Sigmoid colon (tissue), 7 donors: ENCODE measurements around the gene CLCN2. TPM values are rescaled to one million over a fixed set of nuclear protein-coding genes. Genes with fewer than 3 reads are reported as not detected.

Source experiments
- DNase-seq: peaks from one replicate; pipeline ENCODE4 v3.0.0-alpha.2; 2019
- H3K27ac ChIP-seq, 4 donors: fragments of 200-600 bp; sonication (generic); one replicate each; pipeline ENCODE4 v1.5.1; 2016 to 2019; ENCODE audit warnings: mild to moderate bottlenecking in 1 of 4
- H3K27me3 ChIP-seq, 3 donors: fragments of 200-600 bp; sonication (generic); one replicate each; pipeline ENCODE4 v1.5.1; 2019; ENCODE audit warnings: mild to moderate bottlenecking in 1 of 3
- H3K36me3 ChIP-seq, 4 donors: fragments of 200-600 bp; sonication (generic); one replicate each; pipeline ENCODE4 v1.5.1; 2016 to 2019
- H3K4me1 ChIP-seq, 4 donors: fragments of 200-600 bp; sonication (generic); one replicate each; pipeline ENCODE4 v1.5.1; 2017 to 2019
- H3K4me3 ChIP-seq, 4 donors: fragments of 200-600 bp; sonication (generic); one replicate each; pipeline ENCODE4 v1.5.1; 2017 to 2019; ENCODE audit warnings: mild to moderate bottlenecking in 2 of 4, moderate library complexity in 1 of 4
- H3K9me3 ChIP-seq, 4 donors: fragments of 200-600 bp in 3 of 4; sonication (generic) in 3 of 4; one replicate each; pipeline versions ENCODE4 v1.5.1 to v1.6.1; 2013 to 2019
- CTCF ChIP-seq, 4 experiments: fragments of 450-650 bp in 3 of 4; fragments of 200-600 bp in 1 of 4; IDR thresholded peaks; one replicate each; pipeline ENCODE4 v1.5.1; 2016 to 2019; ENCODE audit warnings: antibody characterized with exemption in 4 of 4, mild to moderate bottlenecking in 3 of 4, moderate library complexity in 2 of 4
- EP300 ChIP-seq, 4 donors: sonication (generic); formaldehyde crosslinking; IDR thresholded peaks; one replicate each; pipeline ENCODE4 v1.6.1; 2017; ENCODE audit warnings: antibody characterized with exemption in 4 of 4
- POLR2A ChIP-seq, 2 donors: fragments of 450-650 bp; IDR thresholded peaks; one replicate each; pipeline ENCODE4 v1.6.1; 2016; ENCODE audit warnings: antibody characterized with exemption in 2 of 2, mild to moderate bottlenecking in 2 of 2, moderate library complexity in 2 of 2
- POLR2AphosphoS5 ChIP-seq, 4 donors: sonication (generic); formaldehyde crosslinking; IDR thresholded peaks; one replicate each; pipeline ENCODE4 v1.6.1; 2017; ENCODE audit warnings: antibody characterized with exemption in 4 of 4
- WGBS, 2 donors: extraction: QIAGEN DNeasy Blood & Tissue Kit; methylation state at CpG; one replicate each; pipeline ENCODE4 v1.1.7; 2013; 5-methylcytosine and 5-hydroxymethylcytosine counted together
- intact Hi-C: fragments of 100-400 bp; cut with DNase I; formaldehyde crosslinking; loops from one replicate; pipeline ENCODE4 v1.15.1; 2023
- polyA plus RNA-seq, 3 donors: library from polyadenylated mRNA; stranded (reverse); fragments of 200-250 nt; gene quantifications; one replicate each; pipeline ENCODE4 v1.2.3, GENCODE V29; 2013
- total RNA-seq, 4 donors: library from RNA; depleted of rRNA; stranded (reverse); fragments of >200 nt; gene quantifications; one replicate each; pipeline ENCODE4 v1.1.0, GENCODE V29; 2016
- donor health status: healthy with polysubstance abuse.
- donor health status: Bipolar disorder and iron deficiency.
- donor health status: healthy.

Gene CLCN2
- total and polyA plus RNA-seq, 7 donors = 1.6 to 30.2 (median 3.3) TPM

GRCh38 chr3:184323696-184324095, 37.7 kb downstream of the CLCN2 start:
- DNase-seq = no peak
- Histone ChIP-seq H3K4me1 (peaks cover 0 to 39% (median 37%) of the 10 kb centered on the region in 4 donors), H3K4me3 (no peak overlapping the region), H3K27me3 (no peaks in the 10 kb centered on the region), H3K36me3 (peaks cover 80 to 84% (median 82%) of the 10 kb centered on the region in 4 donors), H3K9me3 (no peaks in the 10 kb centered on the region), H3K27ac (peak overlapping the region in 2 of 4 donors; percentile 40 to 98)
- WGBS, 2 donors = 90 to 91% methylated on average over 8 of the region's 8 CpGs
- intact Hi-C loops = no loop called here
- no peak for TF ChIP-seq EP300 (IDR thresholded peaks at IDR 0.05)
- no peak for TF ChIP-seq POLR2A (IDR thresholded peaks at IDR 0.05)
- TF ChIP-seq POLR2AphosphoS5 (IDR thresholded peaks at IDR 0.05) = no peak
- no peak for TF ChIP-seq CTCF (IDR thresholded peaks at IDR 0.05)

GRCh38 chr3:184322731-184323487, 38.5 kb downstream of the CLCN2 start:
- intact Hi-C loops = no loop called here
- Histone ChIP-seq H3K27me3 (no peaks in the 10 kb centered on the region), H3K4me3 (no peak overlapping the region), H3K27ac (peak overlapping the region; percentile 52 to 99 (median 98)), H3K4me1 (peaks cover 0 to 46% (median 45%) of the 10 kb centered on the region in 4 donors), H3K36me3 (peaks cover 72 to 84% (median 80%) of the 10 kb centered on the region in 4 donors), H3K9me3 (no peaks in the 10 kb centered on the region)
- TF ChIP-seq EP300 (IDR thresholded peaks at IDR 0.05) = no peak
- no peak for TF ChIP-seq POLR2AphosphoS5 (IDR thresholded peaks at IDR 0.05)
- TF ChIP-seq CTCF (IDR thresholded peaks at IDR 0.05) = no peak
- no peak for TF ChIP-seq POLR2A (IDR thresholded peaks at IDR 0.05)
- 90 to 92% methylated on average over 20 of the region's 20 CpGs for WGBS, 2 donors
- DNase-seq = no peak

- Histone ChIP-seq H3K27ac (peak overlapping the region; percentile 37 to 99 (median 98)), H3K27me3 (no peaks in the 10 kb centered on the region), H3K4me1 (peaks cover 0 to 58% (median 58%) of the 10 kb centered on the region in 4 donors), H3K4me3 (no peak overlapping the region), H3K9me3 (no peaks in the 10 kb centered on the region), H3K36me3 (peaks cover 59 to 84% (median 78%) of the 10 kb centered on the region in 4 donors)
- WGBS, 2 donors = 90 to 94% methylated on average over 5 of the region's 5 CpGs
- intact Hi-C loops = no loop called here
- no peak for DNase-seq
- TF ChIP-seq EP300 (IDR thresholded peaks at IDR 0.05) (no peak), POLR2AphosphoS5 (IDR thresholded peaks at IDR 0.05) (no peak), CTCF (IDR thresholded peaks at IDR 0.05) (no peak), POLR2A (IDR thresholded peaks at IDR 0.05) (no peak)
Measured at GRCh38 chr3:184321666-184322065, 39.7 kb downstream of the CLCN2 start.

GRCh38 chr3:184320104-184320445, 41.3 kb downstream of the CLCN2 start:
- DNase-seq = peak; percentile 99
- Histone ChIP-seq H3K36me3 (peaks cover 43 to 72% (median 62%) of the 10 kb centered on the region in 4 donors), H3K27ac (peak overlapping the region; percentile 91 to 99 (median 98)), H3K4me3 (peak overlapping the region in 3 of 4 donors; percentile 31 to 47 (median 41)), H3K27me3 (no peaks in the 10 kb centered on the region), H3K4me1 (peaks cover 0 to 72% (median 68%) of the 10 kb centered on the region in 4 donors), H3K9me3 (no peaks in the 10 kb centered on the region)
- TF ChIP-seq POLR2A (IDR thresholded peaks at IDR 0.05) (no peak), POLR2AphosphoS5 (IDR thresholded peaks at IDR 0.05) (peak; percentile 32 to 74 (median 66))
- intact Hi-C loops = loop anchor here (1.0 kb wide), 1 partner anchor 15 kb away; no protein-coding TSS in a partner anchor
- WGBS, 2 donors = 4 to 16% methylated on average over 4 of the region's 4 CpGs

- peaks cover 15 to 44% (median 33%) of the 10 kb centered on the region in 4 donors for H3K36me3 ChIP-seq
- 74 to 76% methylated on average over 5 of the region's 5 CpGs for WGBS, 2 donors
- H3K27me3 ChIP-seq = no peaks in the 10 kb centered on the region
- H3K4me3 ChIP-seq = peak overlapping the region in 2 of 4 donors; percentile 82 to 93
- H3K9me3 ChIP-seq = no peaks in the 10 kb centered on the region
- TF ChIP-seq EP300 (IDR thresholded peaks at IDR 0.05) (no peak), POLR2AphosphoS5 (IDR thresholded peaks at IDR 0.05) (no peak), POLR2A (IDR thresholded peaks at IDR 0.05) (no peak), CTCF (IDR thresholded peaks at IDR 0.05) (no peak)
- H3K27ac ChIP-seq = peak overlapping the region; percentile 98 to 99 (median 98)
- H3K4me1 ChIP-seq = peaks cover 0 to 73% (median 66%) of the 10 kb centered on the region in 4 donors
- intact Hi-C loops = no loop called here
- no peak for DNase-seq
Measured at GRCh38 chr3:184317201-184317600, 44.2 kb downstream of the CLCN2 start.
